Measurements from ENCODE around the gene PFDN1. TPM values are rescaled to one million over a fixed set of nuclear protein-coding genes. Genes with fewer than 3 reads are reported as not detected.

Gene PFDN1
- total and polyA plus RNA-seq, 2 experiments from 2014 or later = 119 to 256 TPM

GRCh38 chr5:140342287-140342686 is 39.4 kb upstream of the PFDN1 start (continued):
- TF ChIP-seq ZNF462 (CRISPR knock-in tag; IDR thresholded peaks at IDR 0.05) (no peak), CTCF (conservative IDR thresholded peaks at IDR 0.05; ENCODE audit: low read depth in 2 of 2) (no peak), ZNF114 (CRISPR knock-in tag; IDR thresholded peaks at IDR 0.05) (no peak), NANOG (IDR thresholded peaks at IDR 0.05; ENCODE audit: borderline replicate concordance) (no peak), POLR2AphosphoS5 (IDR thresholded peaks at IDR 0.05; ENCODE audit: low read depth) (no peak)
- TF ChIP-seq, protein P1, sequence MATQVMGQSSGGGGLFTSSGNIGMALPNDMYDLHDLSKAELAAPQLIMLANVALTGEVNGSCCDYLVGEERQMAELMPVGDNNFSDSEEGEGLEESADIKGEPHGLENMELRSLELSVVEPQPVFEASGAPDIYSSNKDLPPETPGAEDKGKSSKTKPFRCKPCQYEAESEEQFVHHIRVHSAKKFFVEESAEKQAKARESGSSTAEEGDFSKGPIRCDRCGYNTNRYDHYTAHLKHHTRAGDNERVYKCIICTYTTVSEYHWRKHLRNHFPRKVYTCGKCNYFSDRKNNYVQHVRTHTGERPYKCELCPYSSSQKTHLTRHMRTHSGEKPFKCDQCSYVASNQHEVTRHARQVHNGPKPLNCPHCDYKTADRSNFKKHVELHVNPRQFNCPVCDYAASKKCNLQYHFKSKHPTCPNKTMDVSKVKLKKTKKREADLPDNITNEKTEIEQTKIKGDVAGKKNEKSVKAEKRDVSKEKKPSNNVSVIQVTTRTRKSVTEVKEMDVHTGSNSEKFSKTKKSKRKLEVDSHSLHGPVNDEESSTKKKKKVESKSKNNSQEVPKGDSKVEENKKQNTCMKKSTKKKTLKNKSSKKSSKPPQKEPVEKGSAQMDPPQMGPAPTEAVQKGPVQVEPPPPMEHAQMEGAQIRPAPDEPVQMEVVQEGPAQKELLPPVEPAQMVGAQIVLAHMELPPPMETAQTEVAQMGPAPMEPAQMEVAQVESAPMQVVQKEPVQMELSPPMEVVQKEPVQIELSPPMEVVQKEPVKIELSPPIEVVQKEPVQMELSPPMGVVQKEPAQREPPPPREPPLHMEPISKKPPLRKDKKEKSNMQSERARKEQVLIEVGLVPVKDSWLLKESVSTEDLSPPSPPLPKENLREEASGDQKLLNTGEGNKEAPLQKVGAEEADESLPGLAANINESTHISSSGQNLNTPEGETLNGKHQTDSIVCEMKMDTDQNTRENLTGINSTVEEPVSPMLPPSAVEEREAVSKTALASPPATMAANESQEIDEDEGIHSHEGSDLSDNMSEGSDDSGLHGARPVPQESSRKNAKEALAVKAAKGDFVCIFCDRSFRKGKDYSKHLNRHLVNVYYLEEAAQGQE (IDR thresholded peaks at IDR 0.05; ENCODE audit: unreplicated experiment) = no peak

Data from GM23338 (cell line).